Neural cell (in vitro differentiated cells): Measurements from ENCODE around the gene SLC9B1.

ENCODE experiments used
- CTCF ChIP-seq: fragments of 450-650 bp; IDR thresholded peaks from 2 replicates; pipeline ENCODE4 v1.5.1; 2014; ENCODE audit warnings: antibody characterized with exemption, mild to moderate bottlenecking, moderate library complexity; ENCODE audit not compliant: poor library complexity, severe bottlenecking
- EP300 ChIP-seq: fragments of 450-650 bp; conservative IDR thresholded peaks from 2 replicates; pipeline ENCODE4 v1.6.1; 2014; ENCODE audit warnings: antibody characterized with exemption, mild to moderate bottlenecking, moderate library complexity; ENCODE audit not compliant: poor library complexity, severe bottlenecking
- EZH2 ChIP-seq: fragments of 200-600, 300-800 bp; shearing (Covaris generic), sonication (generic); IDR thresholded peaks from 2 replicates; pipeline ENCODE4 v1.6.1; 2014; ENCODE audit warnings: antibody characterized with exemption, low read length, borderline replicate concordance, mild to moderate bottlenecking; ENCODE audit not compliant: insufficient read depth, poor library complexity, severe bottlenecking
- MXI1 ChIP-seq: fragments of 450-650 bp; conservative IDR thresholded peaks from 2 replicates; pipeline ENCODE4 v1.6.1; 2014; ENCODE audit warnings: antibody characterized with exemption, mild to moderate bottlenecking; ENCODE audit not compliant: poor library complexity, severe bottlenecking
- POLR2AphosphoS5 ChIP-seq: IDR thresholded peaks from 2 replicates; pipeline ENCODE4 v1.6.1; 2012
- RAD21 ChIP-seq: fragments of 450-650 bp; conservative IDR thresholded peaks from 2 replicates; pipeline ENCODE4 v1.6.1; 2014; ENCODE audit warnings: antibody characterized with exemption, mild to moderate bottlenecking, moderate library complexity
- REST ChIP-seq: IDR thresholded peaks from 2 replicates; pipeline ENCODE4 v1.6.1; 2012; ENCODE audit warnings: borderline replicate concordance
- SMC3 ChIP-seq: fragments of 450-650 bp; conservative IDR thresholded peaks from 2 replicates; pipeline ENCODE4 v1.6.1; 2014; ENCODE audit warnings: antibody characterized with exemption, mild to moderate bottlenecking, moderate library complexity; ENCODE audit not compliant: poor library complexity
- TAF1 ChIP-seq: IDR thresholded peaks from 2 replicates; pipeline ENCODE4 v1.6.1; 2012; ENCODE audit warnings: low read depth

- no peak for TF ChIP-seq POLR2AphosphoS5
- no peak for TF ChIP-seq REST
- no peak for TF ChIP-seq EZH2
- TF ChIP-seq CTCF, result no peak
- no peak for TF ChIP-seq SMC3
- TF ChIP-seq EP300, result no peak
- no peak for TF ChIP-seq MXI1
- no peak for TF ChIP-seq RAD21
- TF ChIP-seq TAF1, result no peak
These were observed 7.4 kb upstream of the SLC9B1 start for GRCh38 chr4:103026868-103027267.
